Measurements from ENCODE around the gene CCNE1. TPM values are rescaled to one million over a fixed set of nuclear protein-coding genes. Genes with fewer than 3 reads are reported as not detected.

CCNE1 gene
- total and polyA plus RNA-seq, 2 of the 13 experiments (the other 11 are each of a cell fraction or from before 2014, with no cell fraction given), result 16.0 to 50.6 TPM

DNA sequence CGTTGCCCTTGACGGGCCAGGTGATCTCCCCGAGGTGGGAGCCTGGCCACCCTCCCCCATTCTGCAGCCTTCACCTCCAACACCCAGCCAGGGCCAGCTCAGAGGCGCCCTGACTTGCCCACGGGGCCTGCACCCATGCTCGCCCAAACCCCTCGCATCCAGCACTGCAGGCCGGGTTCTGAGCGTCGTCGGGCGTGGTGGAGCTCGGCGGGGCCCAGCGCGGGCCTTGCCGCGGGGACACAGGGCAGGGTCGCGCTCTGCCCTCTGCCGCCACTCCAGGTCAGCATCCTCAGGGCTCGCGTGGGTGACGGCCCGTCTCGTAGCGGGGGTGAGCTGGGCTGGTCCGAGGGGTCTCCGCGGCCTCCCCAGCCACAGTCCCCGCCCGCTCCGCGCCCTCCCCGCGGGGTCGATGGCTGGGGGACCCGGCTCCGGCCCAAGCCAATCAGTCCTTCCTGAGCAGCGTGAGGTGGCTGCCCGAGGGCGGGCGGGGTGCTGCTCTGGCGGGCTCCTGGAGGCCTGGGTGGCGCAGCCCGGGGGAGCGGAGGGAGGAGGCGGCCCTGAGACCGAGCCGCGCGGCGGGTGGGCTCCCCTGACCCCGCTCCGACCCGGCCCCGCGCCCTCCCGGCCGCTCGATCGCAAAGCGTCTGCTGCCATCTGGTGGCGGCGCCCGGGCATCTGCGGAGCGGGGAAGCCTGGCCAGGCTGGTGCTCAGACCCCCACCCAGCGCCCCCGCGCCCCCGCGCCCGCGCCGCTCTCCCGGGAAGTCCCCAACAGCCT, 61.4 kb downstream of the CCNE1 start (continued):
- TF ChIP-seq, protein P1, sequence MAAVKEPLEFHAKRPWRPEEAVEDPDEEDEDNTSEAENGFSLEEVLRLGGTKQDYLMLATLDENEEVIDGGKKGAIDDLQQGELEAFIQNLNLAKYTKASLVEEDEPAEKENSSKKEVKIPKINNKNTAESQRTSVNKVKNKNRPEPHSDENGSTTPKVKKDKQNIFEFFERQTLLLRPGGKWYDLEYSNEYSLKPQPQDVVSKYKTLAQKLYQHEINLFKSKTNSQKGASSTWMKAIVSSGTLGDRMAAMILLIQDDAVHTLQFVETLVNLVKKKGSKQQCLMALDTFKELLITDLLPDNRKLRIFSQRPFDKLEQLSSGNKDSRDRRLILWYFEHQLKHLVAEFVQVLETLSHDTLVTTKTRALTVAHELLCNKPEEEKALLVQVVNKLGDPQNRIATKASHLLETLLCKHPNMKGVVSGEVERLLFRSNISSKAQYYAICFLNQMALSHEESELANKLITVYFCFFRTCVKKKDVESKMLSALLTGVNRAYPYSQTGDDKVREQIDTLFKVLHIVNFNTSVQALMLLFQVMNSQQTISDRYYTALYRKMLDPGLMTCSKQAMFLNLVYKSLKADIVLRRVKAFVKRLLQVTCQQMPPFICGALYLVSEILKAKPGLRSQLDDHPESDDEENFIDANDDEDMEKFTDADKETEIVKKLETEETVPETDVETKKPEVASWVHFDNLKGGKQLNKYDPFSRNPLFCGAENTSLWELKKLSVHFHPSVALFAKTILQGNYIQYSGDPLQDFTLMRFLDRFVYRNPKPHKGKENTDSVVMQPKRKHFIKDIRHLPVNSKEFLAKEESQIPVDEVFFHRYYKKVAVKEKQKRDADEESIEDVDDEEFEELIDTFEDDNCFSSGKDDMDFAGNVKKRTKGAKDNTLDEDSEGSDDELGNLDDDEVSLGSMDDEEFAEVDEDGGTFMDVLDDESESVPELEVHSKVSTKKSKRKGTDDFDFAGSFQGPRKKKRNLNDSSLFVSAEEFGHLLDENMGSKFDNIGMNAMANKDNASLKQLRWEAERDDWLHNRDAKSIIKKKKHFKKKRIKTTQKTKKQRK (IDR thresholded peaks at IDR 0.05; ENCODE audit: low read length), result no peak
- TF ChIP-seq ZFY (CRISPR knock-in tag; IDR thresholded peaks at IDR 0.05) (peak; percentile 35; the same call in 1 of the 2 replicates), HOXD1 (CRISPR knock-in tag; IDR thresholded peaks at IDR 0.05) (no peak), ZNF777 (CRISPR knock-in tag; IDR thresholded peaks at IDR 0.05) (peak; percentile 68), ZNF17 (CRISPR knock-in tag; IDR thresholded peaks at IDR 0.05) (no peak), CCDC6 (CRISPR knock-in tag; IDR thresholded peaks at IDR 0.05) (0 out of 2 replicates have a peak, but pooled peaks have one; percentile 20), ZNF546 (CRISPR knock-in tag; conservative IDR thresholded peaks at IDR 0.05) (0 out of 2 replicates have a peak, but pooled peaks have one; percentile 28), ZNF567 (CRISPR knock-in tag; IDR thresholded peaks at IDR 0.05; ENCODE audit: borderline replicate concordance) (no peak), ZNF891 (CRISPR knock-in tag; IDR thresholded peaks at IDR 0.05) (no peak), ZNF121 (CRISPR knock-in tag; IDR thresholded peaks at IDR 0.05) (no peak), MIER3 (CRISPR knock-in tag; IDR thresholded peaks at IDR 0.05; ENCODE audit: borderline replicate concordance) (no peak), RFX3 (CRISPR knock-in tag; IDR thresholded peaks at IDR 0.05) (no peak), ZNF205 (CRISPR knock-in tag; IDR thresholded peaks at IDR 0.05) (no peak), HMGA1 (CRISPR knock-in tag; conservative IDR thresholded peaks at IDR 0.05) (no peak), ZNF24 (IDR thresholded peaks at IDR 0.05) (no peak)
- TF ChIP-seq, protein P2, sequence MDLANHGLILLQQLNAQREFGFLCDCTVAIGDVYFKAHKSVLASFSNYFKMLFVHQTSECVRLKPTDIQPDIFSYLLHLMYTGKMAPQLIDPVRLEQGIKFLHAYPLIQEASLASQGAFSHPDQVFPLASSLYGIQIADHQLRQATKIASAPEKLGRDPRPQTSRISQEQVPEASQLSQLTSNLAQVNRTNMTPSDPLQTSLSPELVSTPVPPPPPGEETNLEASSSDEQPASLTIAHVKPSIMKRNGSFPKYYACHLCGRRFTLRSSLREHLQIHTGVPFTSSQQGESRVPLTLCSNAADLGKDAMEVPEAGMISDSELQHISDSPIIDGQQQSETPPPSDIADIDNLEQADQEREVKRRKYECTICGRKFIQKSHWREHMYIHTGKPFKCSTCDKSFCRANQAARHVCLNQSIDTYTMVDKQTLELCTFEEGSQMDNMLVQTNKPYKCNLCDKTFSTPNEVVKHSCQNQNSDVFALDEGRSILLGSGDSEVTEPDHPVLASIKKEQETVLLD (CRISPR knock-in tag; IDR thresholded peaks at IDR 0.05; ENCODE audit: low read depth), result no peak
- TF ChIP-seq, protein P3, sequence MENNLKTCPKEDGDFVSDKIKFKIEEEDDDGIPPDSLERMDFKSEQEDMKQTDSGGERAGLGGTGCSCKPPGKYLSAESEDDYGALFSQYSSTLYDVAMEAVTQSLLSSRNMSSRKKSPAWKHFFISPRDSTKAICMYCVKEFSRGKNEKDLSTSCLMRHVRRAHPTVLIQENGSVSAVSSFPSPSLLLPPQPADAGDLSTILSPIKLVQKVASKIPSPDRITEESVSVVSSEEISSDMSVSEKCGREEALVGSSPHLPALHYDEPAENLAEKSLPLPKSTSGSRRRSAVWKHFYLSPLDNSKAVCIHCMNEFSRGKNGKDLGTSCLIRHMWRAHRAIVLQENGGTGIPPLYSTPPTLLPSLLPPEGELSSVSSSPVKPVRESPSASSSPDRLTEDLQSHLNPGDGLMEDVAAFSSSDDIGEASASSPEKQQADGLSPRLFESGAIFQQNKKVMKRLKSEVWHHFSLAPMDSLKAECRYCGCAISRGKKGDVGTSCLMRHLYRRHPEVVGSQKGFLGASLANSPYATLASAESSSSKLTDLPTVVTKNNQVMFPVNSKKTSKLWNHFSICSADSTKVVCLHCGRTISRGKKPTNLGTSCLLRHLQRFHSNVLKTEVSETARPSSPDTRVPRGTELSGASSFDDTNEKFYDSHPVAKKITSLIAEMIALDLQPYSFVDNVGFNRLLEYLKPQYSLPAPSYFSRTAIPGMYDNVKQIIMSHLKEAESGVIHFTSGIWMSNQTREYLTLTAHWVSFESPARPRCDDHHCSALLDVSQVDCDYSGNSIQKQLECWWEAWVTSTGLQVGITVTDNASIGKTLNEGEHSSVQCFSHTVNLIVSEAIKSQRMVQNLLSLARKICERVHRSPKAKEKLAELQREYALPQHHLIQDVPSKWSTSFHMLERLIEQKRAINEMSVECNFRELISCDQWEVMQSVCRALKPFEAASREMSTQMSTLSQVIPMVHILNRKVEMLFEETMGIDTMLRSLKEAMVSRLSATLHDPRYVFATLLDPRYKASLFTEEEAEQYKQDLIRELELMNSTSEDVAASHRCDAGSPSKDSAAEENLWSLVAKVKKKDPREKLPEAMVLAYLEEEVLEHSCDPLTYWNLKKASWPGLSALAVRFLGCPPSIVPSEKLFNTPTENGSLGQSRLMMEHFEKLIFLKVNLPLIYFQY (CRISPR knock-in tag; IDR thresholded peaks at IDR 0.05; ENCODE audit: borderline replicate concordance), result 0 out of 2 replicates have a peak, but pooled peaks have one; percentile 79
- TF ChIP-seq, protein P4, sequence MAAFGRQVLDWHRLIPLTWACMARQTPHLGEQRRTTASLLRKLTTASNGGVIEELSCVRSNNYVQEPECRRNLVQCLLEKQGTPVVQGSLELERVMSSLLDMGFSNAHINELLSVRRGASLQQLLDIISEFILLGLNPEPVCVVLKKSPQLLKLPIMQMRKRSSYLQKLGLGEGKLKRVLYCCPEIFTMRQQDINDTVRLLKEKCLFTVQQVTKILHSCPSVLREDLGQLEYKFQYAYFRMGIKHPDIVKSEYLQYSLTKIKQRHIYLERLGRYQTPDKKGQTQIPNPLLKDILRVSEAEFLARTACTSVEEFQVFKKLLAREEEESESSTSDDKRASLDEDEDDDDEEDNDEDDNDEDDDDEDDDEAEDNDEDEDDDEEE (CRISPR knock-in tag; IDR thresholded peaks at IDR 0.05), result no peak
- TF ChIP-seq, protein P5, sequence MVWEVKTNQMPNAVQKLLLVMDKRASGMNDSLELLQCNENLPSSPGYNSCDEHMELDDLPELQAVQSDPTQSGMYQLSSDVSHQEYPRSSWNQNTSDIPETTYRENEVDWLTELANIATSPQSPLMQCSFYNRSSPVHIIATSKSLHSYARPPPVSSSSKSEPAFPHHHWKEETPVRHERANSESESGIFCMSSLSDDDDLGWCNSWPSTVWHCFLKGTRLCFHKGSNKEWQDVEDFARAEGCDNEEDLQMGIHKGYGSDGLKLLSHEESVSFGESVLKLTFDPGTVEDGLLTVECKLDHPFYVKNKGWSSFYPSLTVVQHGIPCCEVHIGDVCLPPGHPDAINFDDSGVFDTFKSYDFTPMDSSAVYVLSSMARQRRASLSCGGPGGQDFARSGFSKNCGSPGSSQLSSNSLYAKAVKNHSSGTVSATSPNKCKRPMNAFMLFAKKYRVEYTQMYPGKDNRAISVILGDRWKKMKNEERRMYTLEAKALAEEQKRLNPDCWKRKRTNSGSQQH (CRISPR knock-in tag; IDR thresholded peaks at IDR 0.05; ENCODE audit: low read depth), result no peak
